HL-60 (cell line): ENCODE measurements around the gene FSTL5.

Source experiments
- DNase-seq, 2 experiments: peaks; one replicate each; pipeline ENCODE4 v3.0.0-alpha.2; 2010 to 2020; ENCODE audit warnings: low read depth in 1 of 2, low spot score in 1 of 2
- H3K27ac ChIP-seq: fragments of 250-450 bp; sonication (Bioruptor Pico); replicated peaks from 2 replicates; pipeline ENCODE4 v1.5.1; 2020; ENCODE audit warnings: mild to moderate bottlenecking, moderate library complexity
- H3K27me3 ChIP-seq: fragments of 250-450 bp; sonication (Bioruptor Pico); 2 replicates; pipeline ENCODE4 v1.5.1; 2021; ENCODE audit warnings: mild to moderate bottlenecking, moderate library complexity; ENCODE audit not compliant: insufficient read depth, poor library complexity, severe bottlenecking
- H3K4me3 ChIP-seq: replicated peaks from 2 replicates; pipeline ENCODE4 v1.5.1; 2011; ENCODE audit warnings: mild to moderate bottlenecking, control low read depth, low read length; ENCODE audit not compliant: insufficient read depth
- CTCF ChIP-seq: IDR thresholded peaks from one replicate; pipeline ENCODE4 v1.5.1; 2011; ENCODE audit warnings: low read length, control low read depth, inconsistent platforms; ENCODE audit not compliant: insufficient read depth
- GABPA ChIP-seq: IDR thresholded peaks from 2 replicates; pipeline ENCODE4 v1.6.1; 2012; ENCODE audit warnings: low read depth
- POLR2AphosphoS5 ChIP-seq: IDR thresholded peaks from 2 replicates; pipeline ENCODE4 v1.6.1; 2012; ENCODE audit warnings: low read depth
- REST ChIP-seq: IDR thresholded peaks from 2 replicates; pipeline ENCODE4 v1.6.1; 2012; ENCODE audit warnings: low read depth; ENCODE audit not compliant: insufficient replicate concordance
- SPI1 ChIP-seq: IDR thresholded peaks from 2 replicates; pipeline ENCODE4 v1.6.1; 2012; ENCODE audit warnings: low read depth, mild to moderate bottlenecking, borderline replicate concordance

The FSTL5 gene

DNA sequence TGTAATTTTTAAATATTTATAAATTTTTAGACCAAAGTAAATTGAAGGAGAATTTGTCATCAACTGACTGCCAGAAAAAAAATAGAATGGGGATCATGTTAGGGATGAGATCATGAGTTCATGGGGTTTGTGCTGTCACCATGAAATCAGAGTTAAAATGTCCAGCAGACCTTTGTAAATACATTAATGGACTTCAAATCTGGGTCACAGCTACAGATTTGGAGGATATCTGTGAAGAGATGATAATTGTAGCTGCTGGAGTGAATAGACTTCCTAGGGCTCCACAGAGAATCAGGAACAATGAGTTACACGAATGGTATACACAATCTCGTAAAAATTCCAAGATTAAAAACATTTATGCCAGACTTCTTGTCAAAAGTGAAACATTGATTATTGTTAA, 6.6 kb downstream of the FSTL5 start:
- Histone ChIP-seq H3K4me3 (no peak overlapping the region), H3K27me3 (no peaks in the 10 kb centered on the region), H3K27ac (no peak overlapping the region)
- DNase-seq = no peak
- no peak for TF ChIP-seq GABPA
- no peak for TF ChIP-seq CTCF
- TF ChIP-seq POLR2AphosphoS5 = no peak
- no peak for TF ChIP-seq SPI1

- Histone ChIP-seq H3K27me3 (no peaks in the 10 kb centered on the region), H3K27ac (no peak overlapping the region), H3K4me3 (no peak overlapping the region)
- TF ChIP-seq SPI1 (no peak), POLR2AphosphoS5 (no peak)
- DNase-seq = no peak
Measured at GRCh38 chr4:162154862-162155540, 8.8 kb downstream of the FSTL5 start.

- Histone ChIP-seq H3K27ac (no peak overlapping the region), H3K4me3 (no peak overlapping the region), H3K27me3 (no peaks in the 10 kb centered on the region)
- TF ChIP-seq POLR2AphosphoS5 (no peak), REST (no peak), GABPA (no peak), CTCF (no peak), SPI1 (no peak)
- no peak for DNase-seq
Measured at GRCh38 chr4:162151850-162152249, 11.9 kb downstream of the FSTL5 start.

DNA sequence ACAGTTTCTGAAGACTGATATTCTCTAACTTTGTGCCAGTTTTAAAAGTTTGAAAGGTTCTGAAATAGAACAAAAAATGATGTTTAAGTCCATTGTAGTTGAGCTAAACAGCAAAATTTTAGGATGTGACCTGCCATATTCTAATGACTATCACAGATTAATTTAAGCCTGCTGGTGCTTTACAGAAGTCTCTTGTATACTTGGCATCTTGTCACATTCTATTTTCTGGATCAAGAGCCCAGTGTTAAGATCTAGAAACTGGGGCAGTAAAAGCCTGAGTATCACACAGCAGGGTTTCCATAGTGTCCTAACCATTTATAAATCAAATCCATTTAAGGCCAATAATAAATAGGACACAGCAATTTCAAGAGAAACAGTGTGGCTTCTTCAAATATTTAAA, 12.4 kb downstream of the FSTL5 start:
- Histone ChIP-seq H3K27ac (no peak overlapping the region), H3K27me3 (no peaks in the 10 kb centered on the region), H3K4me3 (no peak overlapping the region)
- no peak for DNase-seq
- no peak for TF ChIP-seq CTCF
- TF ChIP-seq GABPA = no peak
- TF ChIP-seq REST = no peak
- no peak for TF ChIP-seq POLR2AphosphoS5
- TF ChIP-seq SPI1 = no peak
